D341Med (cell line): ENCODE results near the gene RRAGD.

Source experiments
- DNase-seq: peaks from one replicate; pipeline ENCODE4 v3.0.0; 2012; ENCODE audit warnings: low spot score

The RRAGD gene

GRCh38 chr6:89375427-89376267 lies 36.4 kb downstream of the RRAGD start:
- peak; percentile 75 for DNase-seq

DNA sequence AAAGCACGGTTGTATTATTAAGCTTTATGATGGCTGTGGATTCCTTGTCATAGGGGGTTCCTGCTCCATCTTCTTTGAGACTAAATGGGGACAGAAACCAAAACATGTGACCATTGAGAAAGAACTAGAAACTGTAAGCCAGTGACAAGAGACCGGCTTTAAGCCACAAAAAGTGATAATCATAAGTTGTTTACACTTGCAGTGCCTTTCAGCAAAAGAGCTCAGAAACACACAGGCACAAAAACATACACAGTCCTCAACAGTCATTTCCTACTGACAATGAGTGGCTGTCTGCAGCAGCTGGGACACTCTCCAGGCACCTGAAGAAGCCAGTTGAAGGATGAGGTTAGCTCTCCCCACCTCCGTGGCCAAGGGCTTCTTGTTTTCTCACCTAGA lies 39.6 kb downstream of the RRAGD start:
- no peak for DNase-seq

- DNase-seq: peak; percentile 85
Measured at GRCh38 chr6:89371849-89372505, 40.1 kb downstream of the RRAGD start.

DNA sequence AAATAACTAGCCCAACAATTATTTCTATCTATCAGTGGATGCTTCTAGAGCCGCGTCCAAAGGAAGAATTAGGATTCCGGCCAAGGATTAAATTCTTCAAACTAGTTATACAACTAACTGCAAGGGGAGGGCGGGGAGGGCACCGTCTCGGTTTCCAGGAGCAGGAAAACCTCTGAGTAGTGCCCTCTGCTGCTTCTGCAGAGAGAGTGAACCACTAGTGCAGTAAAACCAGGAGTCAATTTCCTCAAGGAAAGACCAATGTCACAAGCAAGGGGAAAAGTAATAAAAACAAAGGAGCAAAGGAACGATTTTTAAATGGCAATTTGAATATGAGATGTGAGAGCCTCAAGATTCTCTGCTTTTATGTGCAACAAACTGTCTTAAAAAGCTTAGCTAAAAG lies 43.1 kb downstream of the RRAGD start:
- DNase-seq: peak; percentile 46

- peak; percentile 70 for DNase-seq
Measured at GRCh38 chr6:89368107-89368506, 44.0 kb downstream of the RRAGD start.

- no peak for DNase-seq
Measured at GRCh38 chr6:89364586-89364985, 47.5 kb downstream of the RRAGD start.

DNA sequence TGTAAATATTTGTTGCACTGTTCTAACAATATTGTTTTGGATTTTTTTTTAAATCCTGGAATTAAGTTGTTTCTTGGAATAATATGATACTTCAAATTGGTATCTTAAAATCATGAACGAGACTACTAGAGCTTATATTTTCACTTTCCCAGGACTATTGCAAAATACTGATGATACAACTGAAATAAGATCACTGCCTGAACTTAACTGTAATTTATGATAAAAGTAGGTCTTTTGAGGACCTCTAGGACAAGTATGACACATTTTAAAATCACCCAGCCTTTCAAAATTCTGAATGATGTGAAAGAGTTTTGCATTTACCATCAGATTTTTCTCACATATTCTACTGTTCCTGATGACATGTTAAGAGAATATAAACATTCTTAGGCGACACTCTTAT lies 50.9 kb downstream of the RRAGD start:
- no peak for DNase-seq

DNA sequence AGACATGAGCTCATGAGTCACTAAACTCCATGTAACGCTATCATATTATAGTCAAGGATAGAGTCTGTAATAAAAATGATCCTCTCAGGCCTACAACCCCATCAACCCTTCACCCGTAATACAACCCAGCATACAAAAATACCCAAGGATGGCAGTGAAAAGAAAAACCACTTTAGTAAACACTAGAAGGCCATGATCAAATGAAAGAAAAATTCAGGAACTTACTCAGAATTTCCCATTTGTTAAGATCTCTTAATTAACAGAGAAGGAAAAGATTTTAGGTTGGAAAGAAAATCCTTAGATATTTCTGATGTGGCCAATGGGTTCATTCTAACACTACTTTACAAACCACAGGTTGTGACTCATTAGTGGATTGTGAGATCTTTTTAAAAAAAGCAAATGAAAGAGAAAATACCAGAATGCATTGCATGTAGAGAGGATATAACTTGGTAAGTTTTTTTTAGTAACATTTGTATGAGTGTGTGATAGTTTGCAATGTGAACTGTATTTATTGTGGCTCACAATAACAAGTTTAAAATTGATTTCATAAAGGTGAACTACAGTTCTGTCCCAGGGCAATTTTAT lies 51.6 kb downstream of the RRAGD start:
- no peak for DNase-seq

- DNase-seq: no peak
Measured at GRCh38 chr6:89359561-89359960, 52.5 kb downstream of the RRAGD start.

DNA sequence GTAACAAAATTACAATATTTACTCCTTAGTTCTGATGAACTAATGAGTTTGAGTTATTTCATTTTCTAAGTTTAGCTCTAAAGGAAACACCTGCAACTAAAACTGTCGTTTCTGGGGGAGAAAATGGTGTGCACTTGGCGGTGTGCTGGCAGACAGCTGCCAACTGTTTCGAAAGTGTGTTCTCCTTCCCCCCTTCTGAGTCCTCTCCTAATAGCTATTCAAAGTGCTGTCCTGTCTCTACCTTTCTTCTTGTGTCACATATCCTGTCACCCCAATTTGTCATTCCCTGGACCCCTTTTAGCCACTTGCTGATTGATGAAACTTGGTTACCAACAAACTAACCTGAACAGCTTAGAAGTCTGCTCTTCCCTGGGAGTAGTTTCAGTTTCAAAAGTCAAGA lies 54.7 kb downstream of the RRAGD start:
- DNase-seq: no peak

DNA sequence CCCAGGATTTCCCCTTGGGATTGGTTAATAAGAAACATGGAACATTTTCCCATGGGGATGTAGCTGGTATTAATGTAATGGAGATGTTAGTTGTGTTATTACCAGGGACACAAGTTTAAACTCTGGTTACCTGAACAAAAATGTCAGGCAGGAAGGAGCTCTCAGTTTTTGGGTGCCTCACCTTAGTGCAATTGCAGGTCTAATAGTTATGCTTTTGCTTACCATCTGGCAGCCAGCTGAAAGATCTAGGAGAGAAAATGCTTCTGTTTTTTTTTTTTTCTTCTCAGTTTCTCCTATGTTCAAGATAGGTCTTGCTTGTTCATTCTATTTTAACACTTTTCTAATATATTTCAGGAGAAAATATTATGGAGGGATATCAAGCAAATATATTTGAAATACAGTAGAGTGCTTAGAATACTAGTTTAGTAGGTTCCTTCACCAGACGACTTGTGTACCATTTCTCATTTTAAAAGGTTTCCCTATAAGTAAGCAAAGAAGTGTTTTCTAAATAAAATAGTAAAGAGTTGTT lies 55.4 kb downstream of the RRAGD start:
- no peak for DNase-seq

- no peak for DNase-seq
Measured at GRCh38 chr6:89355511-89356194, 56.4 kb downstream of the RRAGD start.

DNA sequence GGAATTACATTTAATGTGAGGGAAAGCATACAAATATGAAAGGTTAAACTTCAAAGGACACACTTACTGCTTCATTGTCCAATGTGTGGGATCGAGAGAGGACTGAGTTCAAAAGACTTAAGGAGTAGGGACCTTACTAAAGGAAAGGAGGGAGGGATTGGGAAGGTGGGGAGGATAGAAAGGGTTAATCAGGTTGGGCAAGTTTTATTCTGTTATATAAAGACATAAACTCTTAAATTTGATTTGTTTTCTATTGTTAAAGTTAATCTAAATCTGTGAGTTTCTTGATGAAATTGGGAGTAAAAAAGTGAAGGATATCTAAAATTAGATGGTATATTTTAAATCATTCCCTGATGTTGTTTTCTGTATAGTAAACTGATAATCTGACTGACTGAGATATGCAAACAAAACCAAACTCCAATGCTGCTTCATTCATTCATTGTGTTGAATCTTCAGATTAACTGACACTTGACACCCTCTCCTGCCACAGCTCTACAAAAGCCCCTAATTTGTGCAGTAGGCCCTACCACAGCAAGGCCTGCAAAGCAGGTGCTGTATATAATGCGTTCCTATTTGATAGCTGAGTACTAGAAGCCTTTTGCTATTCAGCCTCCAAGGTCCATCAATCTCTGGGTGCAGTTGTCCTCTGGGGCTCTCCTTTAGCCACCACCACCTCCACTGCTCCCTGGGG lies 58.2 kb downstream of the RRAGD start:
- DNase-seq: peak; percentile 36

GRCh38 chr6:89353118-89353556 lies 58.9 kb downstream of the RRAGD start:
- DNase-seq: no peak

DNA sequence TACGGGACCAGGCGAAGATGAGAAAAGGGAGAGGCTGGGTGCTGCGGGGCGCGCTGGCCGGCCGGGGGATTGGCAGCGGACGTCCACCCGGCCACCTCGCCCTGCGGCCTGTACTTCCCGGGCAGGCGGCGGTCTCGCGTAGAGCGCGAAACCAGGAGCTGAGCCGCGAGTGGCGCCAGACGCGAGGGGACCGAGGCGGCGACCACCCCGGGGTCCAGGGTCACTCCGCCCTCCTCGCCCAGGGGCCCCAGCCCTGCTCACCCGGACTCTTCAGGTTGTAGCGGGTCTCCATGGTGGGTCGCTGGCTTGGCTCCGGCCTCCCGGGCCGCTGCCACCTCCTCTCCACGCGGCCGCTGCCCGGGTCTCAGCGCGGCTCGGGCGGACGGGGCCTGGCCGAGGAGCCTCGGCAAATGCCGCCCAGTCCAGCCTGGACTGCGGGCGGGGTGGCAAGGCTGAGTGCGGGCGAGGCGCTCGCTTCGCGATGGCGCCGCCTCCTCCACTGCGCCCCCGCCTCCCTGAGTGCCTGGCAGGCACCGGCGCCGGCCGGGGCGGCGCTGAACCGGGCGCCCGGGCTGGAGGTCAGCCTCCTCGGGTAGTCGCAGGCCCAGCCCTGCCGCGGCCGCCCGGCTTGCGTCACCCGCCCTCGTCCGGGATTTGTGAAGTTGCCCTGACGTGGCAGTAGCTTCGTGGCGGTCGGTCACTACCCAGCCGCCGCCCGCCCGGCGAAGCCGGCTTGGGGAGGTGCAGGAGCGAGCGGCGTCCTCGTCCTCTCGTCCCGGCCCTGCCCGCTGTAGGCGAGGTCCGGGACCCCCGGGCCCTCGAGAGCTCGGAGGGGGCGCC lies 59.6 kb downstream of the RRAGD start, which contains the start of gene UBE2J1:
Gene UBE2J1 (minus strand): TSS at position 445 of the 840 bp plus-strand sequence. CDS start 153 bp downstream, at position 292.
- DNase-seq: peak; percentile 85

GRCh38 chr6:89351671-89352277 lies 60.3 kb downstream of the RRAGD start:
- DNase-seq: no peak

- DNase-seq: no peak
Measured at GRCh38 chr6:89350281-89350966, 61.6 kb downstream of the RRAGD start.

GRCh38 chr6:89348372-89348771 lies 63.7 kb downstream of the RRAGD start:
- DNase-seq: no peak

DNA sequence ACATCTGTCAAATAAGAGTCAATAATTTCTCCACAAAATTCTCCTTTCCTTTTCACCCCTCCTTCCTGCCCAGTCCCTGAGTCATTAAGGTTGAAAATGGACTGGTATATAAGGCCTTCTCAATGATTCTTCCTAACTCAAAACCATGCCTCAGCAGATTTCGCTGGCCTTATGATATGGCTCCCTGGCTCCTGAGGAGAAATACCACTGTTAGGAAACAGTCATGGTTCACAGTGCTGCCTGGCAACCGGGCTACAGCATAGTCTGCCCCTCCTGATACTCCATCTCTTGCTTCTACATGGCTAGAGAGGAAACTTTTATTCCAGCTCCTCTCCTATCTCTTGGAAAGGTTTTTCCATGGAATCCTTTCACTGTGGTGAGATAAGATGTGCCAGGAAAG lies 64.2 kb downstream of the RRAGD start:
- DNase-seq: no peak

DNA sequence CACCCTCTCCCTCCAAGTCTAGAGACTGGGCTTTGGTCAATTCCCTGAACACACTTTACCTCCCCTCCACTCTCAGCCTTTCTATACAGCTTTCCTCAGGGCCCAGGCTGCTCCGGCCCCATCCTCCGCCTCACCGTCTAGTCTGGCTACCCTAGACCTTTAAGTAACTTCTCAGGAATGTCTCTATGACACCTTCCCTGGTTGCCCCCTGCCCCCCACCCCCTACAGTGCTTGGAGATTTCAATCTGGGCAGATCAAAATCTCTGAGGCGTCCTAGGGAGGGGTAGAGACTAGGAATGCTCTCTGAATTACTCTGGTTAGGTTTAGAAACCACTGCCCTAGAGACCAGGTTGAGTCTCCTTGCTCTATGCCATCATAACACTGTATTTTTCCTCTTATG lies 65.6 kb downstream of the RRAGD start:
- DNase-seq: no peak
